NCI-H2081 treated with DMSO at 0.1 percent for 48 hours (cell line): Measurements from ENCODE around the gene CRYBG1.

Experiments used
- DNase-seq: peaks from one replicate; lab custom pipeline; 2025; lab: John Stamatoyannopoulos, UW

Gene CRYBG1

DNA sequence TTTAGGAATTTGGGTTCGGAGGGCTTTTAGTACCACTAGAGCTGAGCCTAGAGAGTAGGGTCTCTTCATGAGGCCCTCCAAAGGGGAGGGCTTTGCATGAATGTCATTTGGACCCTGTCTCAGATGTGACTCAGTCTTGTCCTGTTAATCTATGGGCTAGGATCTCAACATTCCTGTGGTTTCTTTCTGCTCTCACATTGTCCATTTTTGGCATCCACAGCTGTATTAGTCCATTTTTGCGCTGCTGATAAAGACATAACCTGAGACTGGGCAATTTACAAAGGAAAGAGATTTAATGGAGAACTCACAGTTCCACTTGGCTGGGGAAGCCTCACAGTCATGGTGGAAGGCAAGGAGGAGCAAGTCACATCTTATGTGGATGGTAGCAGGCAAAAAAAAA is 61.0 kb downstream of the CRYBG1 start:
- no peak for DNase-seq

DNA sequence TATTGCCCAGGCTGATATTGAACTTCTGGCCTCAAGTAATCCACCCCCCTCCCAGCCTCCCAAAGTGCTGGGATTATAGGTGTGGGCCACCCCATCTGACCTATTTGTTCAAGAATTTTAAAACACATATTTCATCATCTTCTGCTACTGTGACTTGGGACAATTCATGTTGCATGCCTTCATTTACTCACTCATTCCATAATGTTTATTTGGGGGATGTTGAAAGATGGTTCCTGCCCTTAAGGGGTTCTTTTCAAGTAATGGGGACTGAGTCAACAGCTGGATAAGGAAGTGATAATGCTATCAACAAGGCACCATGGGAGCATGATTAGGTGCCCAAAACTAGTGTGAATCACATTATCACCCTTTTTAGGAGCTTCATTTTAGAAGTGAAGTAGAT is 62.0 kb downstream of the CRYBG1 start:
- DNase-seq, result no peak

DNA sequence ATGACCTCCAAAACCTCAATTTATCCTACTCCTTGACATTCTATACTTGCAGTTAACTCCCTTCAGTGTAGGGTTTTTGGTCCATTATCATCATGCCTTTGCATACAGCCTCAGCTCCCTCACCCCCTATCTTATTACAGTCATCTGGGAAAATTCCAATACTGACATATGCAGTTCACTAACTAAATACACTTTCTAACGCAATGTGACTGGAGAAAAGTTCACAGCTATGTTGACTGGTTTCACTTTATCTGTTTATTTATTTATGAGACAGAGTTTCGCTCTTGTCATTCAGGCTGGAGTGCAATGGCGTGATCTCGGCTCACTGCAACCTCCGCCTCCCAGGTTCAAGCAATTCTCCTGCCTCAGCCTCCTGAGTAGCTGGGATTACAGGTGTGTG is 64.9 kb downstream of the CRYBG1 start:
- no peak for DNase-seq

DNA sequence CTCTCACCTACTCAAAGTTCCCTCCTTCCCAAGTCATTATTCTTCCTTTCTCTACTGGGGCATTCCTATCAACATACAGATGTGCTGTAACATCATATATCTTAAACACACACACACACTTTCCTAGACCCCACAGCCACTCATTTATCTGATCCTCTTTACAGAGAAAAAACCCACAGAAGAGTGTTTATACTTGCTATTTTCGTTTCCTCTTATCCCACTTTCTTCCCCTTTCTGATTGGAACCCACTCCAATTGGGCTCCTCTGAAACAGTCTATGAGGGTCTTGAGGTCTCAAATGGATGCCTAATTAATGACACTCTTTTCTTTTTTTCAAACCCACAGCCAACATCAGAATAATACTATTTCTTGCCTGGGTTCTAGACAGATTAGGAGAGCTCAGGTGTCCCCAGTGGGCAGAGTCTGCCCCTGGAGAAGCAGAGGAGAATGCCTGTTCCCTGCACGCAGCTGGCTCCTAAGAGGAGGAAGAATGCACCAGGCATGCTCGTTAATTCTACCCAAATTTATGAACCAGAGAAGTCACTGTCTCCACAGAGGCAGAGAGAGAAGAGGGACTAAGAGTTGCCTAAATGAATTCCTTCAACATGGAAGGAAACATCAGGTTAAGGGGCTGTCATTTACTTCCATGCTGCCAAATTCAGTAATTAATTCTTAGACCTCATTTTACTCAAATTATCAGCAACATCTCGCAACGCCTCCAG is 65.9 kb downstream of the CRYBG1 start:
- DNase-seq, result no peak

DNA sequence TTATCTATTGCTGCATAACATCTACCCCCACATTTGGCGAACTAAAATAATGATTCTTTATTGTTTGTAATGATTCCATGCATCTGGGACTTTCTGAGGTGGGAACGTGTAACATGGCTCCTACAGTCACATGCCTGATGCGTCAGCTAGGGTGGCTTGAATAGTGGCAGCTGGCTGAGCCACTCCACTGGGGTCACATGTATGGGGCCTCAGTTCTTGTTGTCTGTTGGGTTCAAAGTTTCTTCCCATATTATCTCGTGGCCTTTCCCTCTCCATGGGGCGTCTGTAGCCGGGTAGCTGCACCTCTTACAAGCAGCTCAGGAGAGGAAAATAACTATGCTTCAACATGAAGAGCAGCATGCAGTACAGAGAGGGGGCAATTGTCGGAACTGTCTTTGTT is 69.9 kb downstream of the CRYBG1 start:
- no peak for DNase-seq

DNA sequence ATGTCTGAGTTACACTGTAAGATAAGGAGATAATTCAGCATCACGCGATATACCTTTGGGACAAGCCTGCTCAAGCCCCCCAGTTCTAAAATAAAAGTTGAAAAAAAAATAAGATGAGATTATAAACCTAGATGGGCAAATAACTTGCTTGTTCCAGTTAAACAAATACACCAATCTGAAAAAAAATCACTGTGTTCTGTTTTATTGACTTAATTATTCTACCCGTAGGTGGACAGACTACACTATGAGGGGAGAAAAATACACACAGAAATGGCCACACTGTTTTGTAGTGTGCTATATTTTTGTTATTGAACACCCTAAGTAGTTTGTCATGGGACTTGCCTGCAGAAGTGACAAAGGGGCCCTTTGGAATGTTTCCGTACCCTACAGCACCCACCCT is 70.9 kb downstream of the CRYBG1 start:
- DNase-seq, result no peak

DNA sequence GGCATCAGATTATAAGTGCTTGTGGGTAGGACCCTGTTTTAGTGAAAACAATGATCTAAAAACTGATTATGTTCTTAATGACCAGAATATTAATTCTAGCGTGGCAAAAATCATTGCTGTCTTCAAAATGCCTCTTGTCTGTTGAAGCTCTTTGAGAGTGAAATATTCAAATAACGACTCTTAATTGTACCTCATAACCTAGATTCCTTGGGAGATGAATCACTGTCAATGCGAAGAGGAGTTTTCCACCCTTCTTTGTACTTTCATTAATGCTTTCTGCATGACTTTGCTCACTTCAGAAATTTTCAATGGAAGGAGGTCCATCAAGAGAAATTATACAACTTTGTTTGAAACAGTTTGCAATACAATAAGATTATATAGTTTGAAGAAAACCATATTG is 71.5 kb downstream of the CRYBG1 start:
- no peak for DNase-seq

DNA sequence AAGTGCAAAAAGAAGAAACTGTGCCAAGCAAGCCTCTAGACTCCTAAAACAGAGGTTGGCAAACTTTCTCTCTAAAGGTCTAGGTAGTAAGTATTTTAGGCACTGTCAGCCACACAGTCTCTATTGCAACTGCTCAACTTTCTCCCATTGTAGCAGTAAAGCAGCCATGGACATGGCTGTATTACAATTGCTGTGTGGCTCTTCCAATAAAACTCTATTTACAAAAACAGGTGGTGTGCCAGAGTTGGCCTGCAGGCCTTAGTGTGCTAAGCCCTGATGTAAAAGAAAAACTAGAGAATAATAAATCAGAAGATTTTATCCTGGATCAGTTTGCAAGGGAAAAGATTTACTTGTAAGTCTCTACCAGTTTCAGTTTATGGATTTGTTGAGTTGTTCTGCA is 74.0 kb downstream of the CRYBG1 start:
- no peak for DNase-seq

DNA sequence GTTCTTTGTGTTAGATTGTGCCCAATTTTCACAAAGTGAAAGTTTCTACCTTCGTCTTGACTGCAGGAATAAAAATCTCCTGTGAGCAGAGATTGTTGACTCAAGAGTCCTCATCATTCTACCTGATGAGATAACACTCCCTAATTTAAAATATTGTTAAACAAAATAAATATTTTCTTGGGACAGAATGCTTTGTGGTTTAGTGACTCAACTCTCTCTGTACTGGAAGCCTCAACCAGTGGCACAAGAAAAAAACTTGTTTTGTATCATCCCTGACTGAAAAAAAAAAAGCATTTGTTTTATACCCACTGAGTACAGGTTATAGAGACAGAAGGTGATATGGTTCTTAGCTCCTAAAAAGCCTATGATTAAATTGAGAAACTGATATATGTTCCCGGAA is 78.9 kb downstream of the CRYBG1 start:
- no peak for DNase-seq

DNA sequence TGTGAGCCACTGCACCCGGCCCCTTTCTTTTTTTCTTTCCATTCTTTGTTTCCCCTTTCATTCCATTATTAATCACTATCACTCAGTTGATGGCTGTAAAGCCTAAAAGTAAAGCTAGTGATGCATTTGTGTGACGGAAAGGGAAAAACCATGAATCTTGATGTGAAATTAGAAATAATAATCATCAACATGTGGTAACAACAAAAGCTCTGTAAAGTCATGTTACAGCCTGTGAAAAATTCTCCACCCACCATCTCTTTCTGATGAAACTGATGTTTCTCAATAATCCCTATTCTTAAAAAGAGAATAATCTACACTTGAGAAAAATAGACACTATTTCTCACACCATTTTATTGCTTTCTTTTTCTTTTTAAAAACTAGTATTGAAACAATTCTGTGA is 80.0 kb downstream of the CRYBG1 start:
- no peak for DNase-seq

DNA sequence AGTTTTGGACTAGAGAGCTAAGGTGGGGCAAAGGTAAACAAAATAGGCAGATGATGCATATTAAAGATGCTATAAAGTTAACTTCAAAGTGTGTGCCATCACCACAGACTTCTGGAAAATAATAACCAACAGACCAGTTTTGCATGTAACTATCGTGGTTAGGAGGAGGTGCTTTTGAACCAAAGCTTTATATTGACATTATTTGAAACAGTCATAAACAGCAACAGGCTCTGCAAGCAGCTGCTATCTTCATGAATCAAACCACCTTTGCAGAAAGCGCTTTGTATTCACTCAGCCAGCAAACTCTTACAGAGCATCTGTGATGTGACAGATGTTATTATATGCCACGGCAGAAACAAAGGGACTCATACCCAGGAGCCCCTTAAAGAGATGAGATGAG is 81.9 kb downstream of the CRYBG1 start:
- DNase-seq, result no peak

DNA sequence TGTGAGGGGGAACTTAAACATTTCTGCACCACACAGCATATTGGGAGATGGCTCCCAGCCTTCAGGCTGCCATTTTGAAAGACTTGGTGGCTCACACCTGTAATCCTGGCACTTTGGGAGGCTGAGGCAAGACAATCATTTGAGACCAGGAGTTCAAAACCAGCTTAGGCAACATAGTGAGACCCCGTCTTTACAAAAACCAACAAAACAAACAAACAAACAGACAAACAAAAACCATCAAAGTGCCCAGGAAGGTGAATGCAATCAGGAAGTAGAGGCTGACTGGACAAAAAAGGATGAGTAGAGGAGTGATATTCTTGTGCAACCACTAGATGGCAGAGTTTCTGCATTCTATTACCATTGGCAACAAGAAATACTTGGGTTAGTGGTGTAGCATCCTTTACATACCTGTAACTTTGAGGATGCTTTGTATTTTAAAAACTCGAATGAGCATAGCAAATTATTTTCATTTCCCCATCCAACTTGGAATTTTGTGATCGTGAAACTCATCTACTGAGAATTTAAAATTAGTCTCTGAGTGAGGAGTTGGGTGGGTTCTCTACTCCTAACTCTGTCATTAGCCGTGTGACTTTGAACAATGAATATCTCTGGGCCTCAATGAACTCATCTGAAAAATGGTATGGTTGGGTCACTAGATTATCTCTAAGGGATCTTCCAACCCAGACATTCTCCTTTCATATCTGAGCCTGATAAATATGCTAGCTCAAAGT is 84.4 kb downstream of the CRYBG1 start:
- peak; percentile 6 for DNase-seq

DNA sequence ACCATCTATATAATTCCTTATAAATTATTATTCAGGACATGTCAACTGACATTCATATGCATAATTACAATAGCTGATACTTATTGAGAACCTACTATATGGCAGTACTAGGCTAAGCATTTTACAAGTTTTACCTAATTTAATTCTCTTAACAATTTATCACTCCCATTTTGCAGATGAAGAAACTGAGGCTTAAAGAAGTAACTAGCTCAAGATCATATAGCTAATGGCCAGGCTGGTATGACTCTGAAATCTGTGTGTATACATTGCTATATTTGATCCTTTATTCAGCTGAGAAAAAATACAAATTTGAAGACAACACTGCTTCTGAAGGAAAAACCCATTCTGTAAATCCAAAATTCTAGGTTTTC is 85.0 kb downstream of the CRYBG1 start:
- no peak for DNase-seq

DNA sequence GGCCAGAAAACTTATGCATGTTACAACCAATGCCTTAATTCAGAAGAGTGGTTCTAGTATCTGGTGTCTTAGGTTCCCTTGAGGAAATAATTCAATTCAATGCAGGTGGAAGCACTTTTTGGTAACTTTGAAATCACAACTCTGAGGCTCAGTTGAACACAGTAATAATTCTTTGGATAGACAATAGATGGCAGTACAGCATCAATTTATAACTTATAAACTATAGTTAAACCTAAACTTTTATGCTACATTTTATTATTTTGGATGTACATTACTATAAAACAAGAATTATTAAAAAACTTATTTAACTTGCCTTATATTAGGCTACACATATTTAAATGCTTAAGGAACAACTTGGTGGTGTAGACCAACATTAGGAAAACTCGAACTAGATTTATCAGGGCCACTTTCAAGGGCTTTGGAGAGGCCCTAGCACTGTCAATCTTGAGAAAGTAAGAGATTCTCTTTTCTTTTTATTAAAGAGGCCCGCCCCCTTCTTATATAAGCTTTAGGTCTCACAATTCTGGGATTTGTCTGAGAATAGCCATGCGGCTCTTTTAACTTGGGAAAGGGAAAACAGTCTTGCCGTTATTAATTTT is 85.9 kb downstream of the CRYBG1 start:
- no peak for DNase-seq

DNA sequence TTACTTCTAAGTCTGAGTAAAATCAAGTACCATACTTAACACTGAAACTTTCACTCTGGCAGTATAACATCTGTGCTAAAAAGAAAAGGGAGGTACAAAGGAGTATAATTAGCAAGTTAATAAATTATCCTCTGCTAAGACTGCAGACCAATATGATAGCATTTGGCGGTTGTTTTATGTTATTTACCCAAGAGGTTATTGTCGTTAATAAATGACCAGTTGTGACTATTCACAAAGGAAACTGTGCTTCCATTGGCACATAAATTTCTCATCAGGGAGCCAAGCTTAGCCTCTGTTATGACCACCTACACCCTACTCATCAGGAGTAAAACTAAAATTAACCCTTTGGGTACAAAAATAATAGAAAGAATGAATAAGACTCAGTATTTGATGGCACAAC is 86.5 kb downstream of the CRYBG1 start:
- DNase-seq, result no peak

DNA sequence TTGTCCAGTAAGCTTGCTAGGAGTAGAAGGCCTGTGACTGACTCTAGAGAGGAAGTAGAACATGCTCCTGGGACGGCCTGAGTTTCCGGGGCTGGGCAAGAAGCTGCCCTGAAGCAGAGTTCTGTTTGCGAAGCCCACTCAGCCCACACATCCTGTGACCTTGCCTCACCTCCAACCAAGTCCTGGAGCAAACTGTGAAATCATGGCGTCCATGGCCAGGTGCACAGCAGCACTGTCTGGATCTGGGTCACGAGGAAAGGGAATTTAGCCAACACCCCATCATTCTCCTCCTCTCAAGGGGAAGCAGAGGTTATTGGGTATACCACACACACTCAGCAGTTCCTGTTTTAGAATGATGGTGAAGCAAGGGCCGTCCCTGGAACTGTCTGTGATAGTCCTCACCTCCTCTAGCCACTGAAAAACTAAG is 87.5 kb downstream of the CRYBG1 start:
- DNase-seq, result no peak

DNA sequence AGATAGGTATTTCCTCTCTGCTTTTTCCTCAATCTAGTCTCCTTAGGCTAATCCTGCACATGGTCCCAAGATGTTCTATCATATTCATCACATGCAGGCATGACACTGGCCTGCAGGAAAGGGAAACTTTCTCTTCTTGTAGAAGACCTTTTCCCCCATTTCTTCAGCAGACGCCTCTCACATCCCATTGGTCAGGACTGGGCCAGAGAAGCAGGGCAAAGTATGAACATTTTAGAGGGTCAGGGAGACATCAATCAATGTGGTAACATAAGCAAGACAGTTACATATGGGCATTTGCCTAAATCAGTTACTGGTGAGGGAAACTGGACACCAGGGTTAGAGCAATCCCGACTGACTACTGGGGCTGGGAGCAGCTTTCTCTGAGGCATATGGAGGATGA is 90.1 kb downstream of the CRYBG1 start:
- DNase-seq, result no peak

DNA sequence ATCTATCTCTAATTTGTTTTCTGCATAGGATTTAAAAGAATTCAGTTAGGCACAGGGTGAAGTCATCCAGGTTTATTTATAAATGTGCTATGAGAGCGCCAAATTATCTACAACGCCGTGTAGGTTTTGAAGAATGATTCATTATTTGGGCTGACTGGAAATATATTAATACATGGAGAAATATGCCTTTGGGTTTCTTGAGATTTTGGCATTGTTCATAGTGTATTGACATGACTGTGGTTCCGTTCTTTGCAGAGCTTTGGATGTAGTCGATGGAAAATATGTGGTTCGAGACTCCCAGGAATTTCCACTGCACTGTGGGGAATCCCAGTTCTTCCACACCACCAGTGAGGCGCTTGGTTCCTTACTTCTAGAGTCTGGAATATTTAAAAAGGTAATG is 90.9 kb downstream of the CRYBG1 start:
- DNase-seq, result no peak

DNA sequence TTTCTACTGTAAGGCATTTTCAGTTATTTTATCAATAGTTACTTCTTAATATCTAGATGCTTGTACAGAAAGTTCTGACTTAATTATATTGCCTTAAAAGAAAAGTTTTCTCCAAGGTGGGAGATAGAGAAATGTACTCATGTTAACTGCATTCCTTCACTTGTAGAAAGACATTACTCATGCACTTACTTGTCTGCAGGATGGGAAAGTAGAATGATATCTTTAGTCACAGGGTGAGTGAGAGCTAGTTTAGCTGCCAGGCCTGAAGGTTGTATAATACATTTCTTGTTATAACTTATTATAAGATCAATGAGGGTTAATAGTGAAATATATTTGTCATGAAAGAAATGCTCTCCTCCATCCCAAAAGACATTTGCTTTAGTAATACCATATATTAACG is 92.1 kb downstream of the CRYBG1 start:
- DNase-seq, result no peak

DNA sequence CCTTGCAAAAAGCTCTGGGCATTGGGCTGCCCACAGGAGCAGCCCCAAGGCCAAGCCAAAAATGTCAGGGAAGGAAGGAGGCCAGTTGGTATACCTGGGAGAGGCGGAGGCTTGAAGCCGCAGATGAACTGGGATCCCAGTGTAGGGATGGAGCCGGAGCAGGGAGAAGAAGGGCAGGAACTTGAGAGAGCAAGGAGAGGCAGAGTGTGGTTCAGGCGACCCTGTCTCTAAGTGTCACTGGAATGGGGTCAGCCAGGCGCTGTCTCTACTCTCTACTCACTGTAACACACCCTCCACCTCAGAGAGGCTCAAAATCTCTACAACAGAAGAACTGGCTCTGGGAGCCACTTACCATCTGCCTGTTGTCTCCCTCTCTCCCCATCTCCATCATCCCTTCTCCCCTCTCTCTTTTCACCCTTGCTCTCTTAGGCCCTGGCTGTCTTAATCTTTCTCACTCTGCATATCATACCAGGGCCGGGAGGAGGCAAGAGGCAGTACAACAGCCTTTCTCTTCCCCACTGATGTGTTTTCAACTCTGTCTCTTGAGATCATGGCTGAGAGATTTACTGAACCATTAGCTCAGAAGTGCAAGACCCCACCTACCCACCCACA is 93.3 kb downstream of the CRYBG1 start:
- DNase-seq, result no peak

DNA sequence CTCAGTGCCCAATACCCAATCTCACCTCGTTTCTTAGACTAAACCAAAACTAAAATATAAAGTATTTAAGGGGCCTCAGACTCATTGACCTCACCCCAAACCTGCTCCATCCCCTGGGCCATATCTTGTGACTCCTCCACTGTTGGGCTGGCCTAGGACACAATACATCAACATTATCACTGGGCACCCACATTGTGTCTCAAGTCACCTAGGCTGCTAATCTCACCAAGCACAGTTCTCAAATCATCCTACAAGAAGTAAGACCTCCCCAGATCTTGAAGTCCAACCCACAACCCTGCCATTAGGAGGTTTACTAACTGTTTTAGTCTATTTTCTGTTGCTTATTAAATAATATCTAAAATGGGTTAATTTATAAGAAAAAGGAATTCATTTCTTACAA is 96.2 kb downstream of the CRYBG1 start:
- DNase-seq, result no peak

DNA sequence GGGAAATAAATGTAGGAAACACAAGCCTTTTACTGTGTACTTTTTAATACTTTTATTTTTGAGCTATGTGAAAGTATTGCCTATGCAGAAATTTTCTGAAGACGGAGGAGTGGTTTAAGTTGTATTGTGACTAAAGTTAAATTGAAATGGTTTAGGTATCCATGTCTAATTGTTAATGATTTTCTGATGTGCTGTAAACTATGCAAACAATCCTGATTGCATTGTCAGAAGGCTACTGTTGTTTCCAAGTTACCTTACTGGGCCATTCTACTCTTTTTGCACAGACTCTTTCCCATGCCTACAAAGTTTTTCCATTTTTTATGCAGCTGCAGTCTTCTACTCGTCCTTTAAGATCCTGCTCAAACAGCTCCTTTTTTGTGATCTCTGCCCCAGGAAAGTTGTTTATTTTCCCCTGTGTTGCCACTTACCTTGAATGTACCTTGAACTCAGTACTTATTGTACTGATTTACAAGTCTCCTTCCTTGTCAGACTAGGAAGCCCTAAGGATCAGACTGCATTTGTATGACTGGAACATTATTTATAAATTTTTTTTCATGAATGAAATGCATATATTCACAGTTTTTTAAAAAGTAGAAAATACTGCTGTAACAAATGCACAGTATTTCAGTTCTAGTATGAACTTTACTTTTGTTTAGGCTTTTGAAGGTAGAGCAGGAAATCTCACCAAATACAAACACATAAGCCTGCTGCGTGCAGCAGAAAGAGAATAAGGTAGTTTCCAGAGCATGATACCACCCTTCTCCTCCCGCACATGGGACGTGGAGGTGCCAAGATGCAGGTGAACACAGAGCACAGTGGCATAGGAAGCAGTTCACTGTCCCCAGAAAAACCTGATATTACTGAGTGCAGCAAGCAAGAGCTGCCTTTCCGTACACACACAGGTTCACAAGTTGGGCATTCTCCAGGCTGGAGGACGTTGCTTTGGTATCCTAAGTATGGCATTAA is 97.8 kb downstream of the CRYBG1 start:
- no peak for DNase-seq
